C4-2B (cell line): ENCODE data around the gene OR1M1.

Source experiments
- H3K27ac ChIP-seq: fragments of 450-650 bp; 2 replicates; pipeline ENCODE4 v1.5.1; 2017
- ZFX ChIP-seq: fragments of 450-650 bp; IDR thresholded peaks from 2 replicates; pipeline ENCODE4 v1.6.1; 2017
- TF ChIP-seq, protein P1 (sequence below): fragments of 450-650 bp; conservative IDR thresholded peaks from 2 replicates; pipeline ENCODE4 v1.5.1; 2017; ENCODE audit warnings: mild to moderate bottlenecking

Gene OR1M1

DNA sequence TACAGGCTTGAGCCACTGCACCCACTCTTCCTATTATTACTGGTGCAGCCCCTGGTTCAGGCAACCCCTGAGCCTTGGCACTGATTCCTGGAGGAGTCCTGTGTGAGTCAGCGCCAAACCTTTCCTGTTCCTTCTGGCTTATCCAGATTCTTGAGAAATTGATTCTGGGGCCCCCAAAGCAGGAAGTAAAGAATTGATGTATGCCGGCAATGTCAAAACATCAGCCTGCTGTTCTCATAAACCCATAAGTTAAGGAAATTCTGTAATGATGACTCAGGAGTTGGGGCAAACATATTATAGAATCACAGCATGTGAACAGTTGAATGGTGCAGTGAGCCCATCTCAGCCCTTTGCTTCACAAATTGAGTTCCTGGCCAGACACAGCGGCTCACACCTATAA is 41.3 kb downstream of the OR1M1 start:
- no peak overlapping the region for H3K27ac ChIP-seq
- no peak for TF ChIP-seq ZFX
- TF ChIP-seq, protein P1, sequence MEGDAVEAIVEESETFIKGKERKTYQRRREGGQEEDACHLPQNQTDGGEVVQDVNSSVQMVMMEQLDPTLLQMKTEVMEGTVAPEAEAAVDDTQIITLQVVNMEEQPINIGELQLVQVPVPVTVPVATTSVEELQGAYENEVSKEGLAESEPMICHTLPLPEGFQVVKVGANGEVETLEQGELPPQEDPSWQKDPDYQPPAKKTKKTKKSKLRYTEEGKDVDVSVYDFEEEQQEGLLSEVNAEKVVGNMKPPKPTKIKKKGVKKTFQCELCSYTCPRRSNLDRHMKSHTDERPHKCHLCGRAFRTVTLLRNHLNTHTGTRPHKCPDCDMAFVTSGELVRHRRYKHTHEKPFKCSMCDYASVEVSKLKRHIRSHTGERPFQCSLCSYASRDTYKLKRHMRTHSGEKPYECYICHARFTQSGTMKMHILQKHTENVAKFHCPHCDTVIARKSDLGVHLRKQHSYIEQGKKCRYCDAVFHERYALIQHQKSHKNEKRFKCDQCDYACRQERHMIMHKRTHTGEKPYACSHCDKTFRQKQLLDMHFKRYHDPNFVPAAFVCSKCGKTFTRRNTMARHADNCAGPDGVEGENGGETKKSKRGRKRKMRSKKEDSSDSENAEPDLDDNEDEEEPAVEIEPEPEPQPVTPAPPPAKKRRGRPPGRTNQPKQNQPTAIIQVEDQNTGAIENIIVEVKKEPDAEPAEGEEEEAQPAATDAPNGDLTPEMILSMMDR: no peak

DNA sequence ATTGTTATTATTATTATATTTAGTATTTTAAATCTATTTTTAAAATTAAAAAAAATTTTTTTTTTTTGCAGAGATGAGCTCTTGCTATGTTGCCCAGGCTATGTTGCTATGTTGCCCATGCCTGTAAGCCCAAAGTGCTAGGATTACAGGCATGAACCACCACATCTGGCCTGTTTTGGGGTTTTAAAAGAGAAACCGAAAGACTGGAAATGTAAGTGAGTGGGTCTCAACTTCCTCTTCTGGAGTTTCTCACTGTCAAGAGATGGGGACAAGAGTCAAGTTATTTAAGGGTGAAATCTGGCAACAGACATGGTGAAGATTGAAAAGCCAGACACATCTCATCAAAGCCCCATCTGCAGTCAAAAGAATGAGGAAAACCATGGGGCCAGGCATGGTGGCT is 44.1 kb downstream of the OR1M1 start:
- no peak overlapping the region for H3K27ac ChIP-seq
- TF ChIP-seq, protein P1: no peak
- TF ChIP-seq ZFX: no peak

DNA sequence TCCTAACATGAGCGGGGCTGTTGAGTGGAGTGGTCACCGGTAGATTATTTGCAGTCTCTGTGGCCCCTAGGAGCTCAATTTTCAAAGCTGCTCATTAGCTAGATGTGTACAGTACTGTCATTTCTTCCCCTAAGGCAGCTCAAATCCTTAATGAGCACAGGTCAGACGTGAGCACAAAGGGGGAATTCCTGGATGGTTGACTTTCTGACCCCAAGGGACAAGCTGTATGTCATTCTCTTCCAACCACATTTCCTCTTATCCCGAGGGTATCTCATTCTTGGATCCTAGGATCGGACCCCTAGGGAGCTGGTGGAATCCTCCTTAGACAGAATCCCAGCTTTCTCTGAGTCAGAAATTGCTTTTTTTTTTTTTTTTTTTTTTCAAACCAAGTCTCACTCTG is 45.6 kb downstream of the OR1M1 start:
- TF ChIP-seq, protein P1: no peak
- TF ChIP-seq ZFX: no peak
- H3K27ac ChIP-seq: no peak overlapping the region

DNA sequence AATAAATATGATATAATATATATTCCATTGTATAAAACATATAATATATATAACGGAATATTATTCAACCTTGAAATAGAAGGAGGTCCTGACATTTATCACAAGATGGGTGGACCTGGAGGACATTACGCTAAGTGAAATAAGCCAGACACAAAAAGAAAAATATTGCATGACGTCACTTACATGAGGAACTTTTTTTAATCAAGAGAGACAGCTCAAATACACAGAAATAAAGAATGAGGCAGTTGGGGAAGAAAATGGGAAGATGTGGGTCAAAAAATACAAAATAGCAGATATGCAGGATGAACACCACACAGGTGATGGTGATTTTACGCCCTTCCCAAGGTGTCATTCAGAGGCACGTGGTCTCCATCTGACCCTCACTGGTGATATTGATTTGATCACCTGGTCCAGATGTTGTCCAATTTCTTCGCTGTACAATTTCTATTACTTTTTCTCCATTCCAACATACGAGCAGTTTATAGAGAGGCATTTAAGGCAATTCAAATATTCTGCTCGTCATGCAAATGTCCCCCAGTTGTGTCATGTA is 52.8 kb downstream of the OR1M1 start:
- no peak for TF ChIP-seq ZFX
- TF ChIP-seq, protein P1: no peak
- peak overlapping the region; percentile 91 for H3K27ac ChIP-seq

DNA sequence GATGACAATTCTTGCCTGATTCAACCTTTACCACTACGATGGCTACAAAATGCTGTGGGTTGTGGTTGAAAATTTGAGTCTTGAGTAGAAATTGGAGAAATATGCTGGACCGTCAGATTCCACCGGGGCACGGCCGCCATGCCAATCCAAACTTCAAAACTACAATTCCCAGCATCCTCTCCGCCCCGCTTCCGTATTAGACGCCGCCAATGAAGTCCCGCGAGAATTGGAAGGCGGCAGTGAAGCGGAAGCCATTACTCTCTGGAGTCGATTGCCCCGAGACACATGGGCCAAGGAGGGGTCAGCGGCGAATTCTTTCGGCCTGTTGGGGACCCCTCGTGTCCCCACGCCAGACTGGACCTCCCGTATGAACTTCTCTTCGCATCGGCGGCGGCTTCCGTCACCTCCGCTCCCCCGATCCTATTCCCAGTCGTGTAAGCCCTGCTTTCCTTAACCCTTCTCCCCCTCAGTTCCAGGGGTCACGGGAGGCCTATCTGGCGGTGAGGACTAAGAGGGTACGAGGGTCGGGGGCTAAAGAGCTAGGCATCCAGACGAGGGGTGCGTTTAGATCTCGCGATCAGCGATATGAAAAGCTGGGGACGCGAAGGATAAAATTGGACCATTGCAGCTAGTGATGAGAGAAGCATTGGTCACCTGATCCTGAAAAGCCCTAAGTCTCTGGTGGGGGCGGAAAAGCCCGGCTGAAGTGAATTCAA is 53.5 kb downstream of the OR1M1 start, which contains the start of gene ZNF317:
Gene ZNF317, plus strand, starts transcription at position 239 of the 716 bp plus-strand sequence. CDS start 15,620 bp downstream, outside the sequence.
- H3K27ac ChIP-seq: peak within 1 kb of the TSS; percentile 91
- peak; percentile 58; the same call in 1 of the 2 replicates for TF ChIP-seq ZFX
- TF ChIP-seq, protein P1: no peak

DNA sequence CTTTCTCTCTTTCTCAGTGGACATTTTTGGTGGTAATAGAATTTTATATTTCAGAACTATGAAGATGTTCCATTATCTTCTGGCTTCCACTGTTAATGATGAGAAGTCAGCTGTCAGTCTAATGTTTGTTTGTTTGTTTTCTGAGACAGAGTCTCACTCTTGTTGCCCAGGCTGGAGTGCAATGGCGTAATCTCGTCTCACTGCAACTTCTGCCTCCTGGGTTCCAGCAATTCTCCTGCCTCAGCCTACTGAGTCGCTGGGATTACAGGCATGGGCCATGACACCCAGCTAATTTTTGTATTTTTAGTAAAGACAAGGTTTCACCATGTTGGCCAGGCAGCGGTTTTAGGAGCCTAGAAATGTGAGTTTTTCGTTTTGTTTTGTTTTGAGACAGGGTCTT is 58.1 kb downstream of the OR1M1 start:
- TF ChIP-seq ZFX: no peak
- TF ChIP-seq, protein P1: no peak
- no peak overlapping the region for H3K27ac ChIP-seq
